ENCODE data around the gene FCMR. TPM values are rescaled to one million over a fixed set of nuclear protein-coding genes. Genes with fewer than 3 reads are reported as not detected.

The FCMR gene
- total and polyA plus RNA-seq, 4 donors, result 0.70 to 3.6 (median 1.7) TPM

- peak; percentile 37 for TF ChIP-seq HNF4G (IDR thresholded peaks at IDR 0.05)
- TF ChIP-seq HNF4A (conservative IDR thresholded peaks at IDR 0.05), result peak; percentile 72 to 78
These were observed 29.8 kb upstream of the FCMR start (continued) for GRCh38 chr1:206951318-206952100.

GRCh38 chr1:206949641-206950040 lies 27.9 kb upstream of the FCMR start:
- Histone ChIP-seq H3K4me3 (ENCODE audit: low read depth in 1 of 3, low read length in 3 of 3) (no peak overlapping the region), H3K4me1 (ENCODE audit: control insufficient read depth in 4 of 4, insufficient read depth in 4 of 4, low read length in 3 of 4) (peaks cover 18 to 83% (median 64%) of the 10 kb centered on the region in 4 donors), H3K9ac (ENCODE audit: low read depth in 1 of 2, low read length in 2 of 2) (no peak overlapping the region), H3K36me3 (ENCODE audit: control insufficient read depth in 4 of 4, insufficient read depth in 3 of 4, low read depth in 1 of 4, low read length in 3 of 4) (no peaks in the 10 kb centered on the region), H3K9me3 (ENCODE audit: control insufficient read depth in 4 of 4, low read length in 3 of 4) (peaks cover 0 to 2% (median 0%) of the 10 kb centered on the region in 4 donors), H3K27me3 (ENCODE audit: control insufficient read depth in 4 of 4, insufficient read depth in 4 of 4, low read length in 3 of 4) (no peaks in the 10 kb centered on the region), H3K27ac (ENCODE audit: low read depth in 1 of 2, low read length in 2 of 2) (peak overlapping the region; percentile 23 to 28)
- 70% methylated on average over 5 of the region's 5 CpGs for WGBS
- TF ChIP-seq RAD21 (IDR thresholded peaks at IDR 0.05) (no peak), NR2F2 (IDR thresholded peaks at IDR 0.05) (no peak)
- no peak for DNase-seq (ENCODE audit: low spot score)

GRCh38 chr1:206949208-206949607 lies 27.5 kb upstream of the FCMR start:
- WGBS, result 29% methylated on average over 4 of the region's 4 CpGs
- no peak for DNase-seq (ENCODE audit: low spot score)
- Histone ChIP-seq H3K9ac (ENCODE audit: low read depth in 1 of 2, low read length in 2 of 2) (no peak overlapping the region), H3K36me3 (ENCODE audit: control insufficient read depth in 4 of 4, insufficient read depth in 3 of 4, low read depth in 1 of 4, low read length in 3 of 4) (no peaks in the 10 kb centered on the region), H3K9me3 (ENCODE audit: control insufficient read depth in 4 of 4, low read length in 3 of 4) (peaks cover 0 to 2% (median 0%) of the 10 kb centered on the region in 4 donors), H3K27ac (ENCODE audit: low read depth in 1 of 2, low read length in 2 of 2) (peak overlapping the region; percentile 23 to 28), H3K4me1 (ENCODE audit: control insufficient read depth in 4 of 4, insufficient read depth in 4 of 4, low read length in 3 of 4) (peaks cover 18 to 79% (median 60%) of the 10 kb centered on the region in 4 donors), H3K27me3 (ENCODE audit: control insufficient read depth in 4 of 4, insufficient read depth in 4 of 4, low read length in 3 of 4) (no peaks in the 10 kb centered on the region), H3K4me3 (ENCODE audit: low read depth in 1 of 3, low read length in 3 of 3) (no peak overlapping the region)
- TF ChIP-seq RXRA (IDR thresholded peaks at IDR 0.05) (peak; percentile 87 to 93), REST (IDR thresholded peaks at IDR 0.05) (peak; percentile 54), JUND (IDR thresholded peaks at IDR 0.05) (peak; percentile 60 to 83), GABPA (IDR thresholded peaks at IDR 0.05 in 1 of 2, conservative IDR thresholded peaks at IDR 0.05 in 1 of 2) (no peak), FOXA1 (IDR thresholded peaks at IDR 0.05) (no peak), MAX (IDR thresholded peaks at IDR 0.05) (peak; percentile 66), YY1 (IDR thresholded peaks at IDR 0.05) (peak; percentile 68), CTCF (IDR thresholded peaks at IDR 0.05; ENCODE audit: low read depth, low read length, missing input control) (no peak), EGR1 (IDR thresholded peaks at IDR 0.05; ENCODE audit: low read depth in 2 of 2) (peak in 1 of 2 donors; percentile 41), SP1 (IDR thresholded peaks at IDR 0.05) (peak; percentile 76), ATF3 (IDR thresholded peaks at IDR 0.05) (peak; percentile 44), TAF1 (conservative IDR thresholded peaks at IDR 0.05) (no peak), HNF4G (IDR thresholded peaks at IDR 0.05) (peak; percentile 32), ZBTB33 (IDR thresholded peaks at IDR 0.05) (peak; percentile 65), RAD21 (IDR thresholded peaks at IDR 0.05) (peak in 1 of 2 donors; percentile 15), HNF4A (conservative IDR thresholded peaks at IDR 0.05) (peak; percentile 79 to 83), FOXA2 (IDR thresholded peaks at IDR 0.05) (peak; percentile 40), NR2F2 (IDR thresholded peaks at IDR 0.05) (no peak)

Data from liver (tissue), 9 donors.